Measurements from ENCODE around the gene TRIM8.

The TRIM8 gene

GRCh38 chr10:102617041-102617440 lies 27.2 kb upstream of the TRIM8 start:
- DNase-seq, result no peak

- no peak for DNase-seq
These were observed 26.5 kb upstream of the TRIM8 start for GRCh38 chr10:102617816-102618215.

- DNase-seq, result no peak
These were observed 24.8 kb upstream of the TRIM8 start for GRCh38 chr10:102619281-102619981.

- no peak for DNase-seq
These were observed 24.1 kb upstream of the TRIM8 start for GRCh38 chr10:102620138-102620590.

GRCh38 chr10:102620591-102621442 lies 23.5 kb upstream of the TRIM8 start:
- no peak for DNase-seq

- DNase-seq, result no peak
These were observed 22.6 kb upstream of the TRIM8 start for GRCh38 chr10:102621443-102622325.

GRCh38 chr10:102624094-102624493 lies 20.2 kb upstream of the TRIM8 start:
- no peak for DNase-seq

GRCh38 chr10:102624751-102625645 lies 19.3 kb upstream of the TRIM8 start:
- no peak for DNase-seq

- DNase-seq, result no peak
These were observed 18.1 kb upstream of the TRIM8 start for GRCh38 chr10:102626026-102626685.

- DNase-seq, result no peak
These were observed 17.0 kb upstream of the TRIM8 start for GRCh38 chr10:102627291-102627735.

GRCh38 chr10:102627736-102628293 lies 16.5 kb upstream of the TRIM8 start:
- DNase-seq, result no peak

GRCh38 chr10:102628451-102628911 lies 15.8 kb upstream of the TRIM8 start:
- DNase-seq, result no peak

- no peak for DNase-seq
These were observed 14.3 kb upstream of the TRIM8 start for GRCh38 chr10:102629661-102630614.

GRCh38 chr10:102630663-102631062 lies 13.6 kb upstream of the TRIM8 start:
- DNase-seq, result no peak

- DNase-seq, result no peak
These were observed 12.5 kb upstream of the TRIM8 start for GRCh38 chr10:102631525-102632393.

GRCh38 chr10:102632394-102633111 lies 11.7 kb upstream of the TRIM8 start:
- DNase-seq, result no peak

- DNase-seq, result no peak
These were observed 11.0 kb upstream of the TRIM8 start for GRCh38 chr10:102633287-102633686.

- no peak for DNase-seq
These were observed 10.4 kb upstream of the TRIM8 start for GRCh38 chr10:102633848-102634247.

Measured in NCI-H1694 (cell line).